ENCODE measurements around the gene C10orf53. TPM values are rescaled to one million over a fixed set of nuclear protein-coding genes. Genes with fewer than 3 reads are reported as not detected.

C10orf53 gene
- total and polyA plus RNA-seq, 2 of the 8 experiments (the other 6 are each of a cell fraction or from before 2014, with no cell fraction given), result not detected

DNA sequence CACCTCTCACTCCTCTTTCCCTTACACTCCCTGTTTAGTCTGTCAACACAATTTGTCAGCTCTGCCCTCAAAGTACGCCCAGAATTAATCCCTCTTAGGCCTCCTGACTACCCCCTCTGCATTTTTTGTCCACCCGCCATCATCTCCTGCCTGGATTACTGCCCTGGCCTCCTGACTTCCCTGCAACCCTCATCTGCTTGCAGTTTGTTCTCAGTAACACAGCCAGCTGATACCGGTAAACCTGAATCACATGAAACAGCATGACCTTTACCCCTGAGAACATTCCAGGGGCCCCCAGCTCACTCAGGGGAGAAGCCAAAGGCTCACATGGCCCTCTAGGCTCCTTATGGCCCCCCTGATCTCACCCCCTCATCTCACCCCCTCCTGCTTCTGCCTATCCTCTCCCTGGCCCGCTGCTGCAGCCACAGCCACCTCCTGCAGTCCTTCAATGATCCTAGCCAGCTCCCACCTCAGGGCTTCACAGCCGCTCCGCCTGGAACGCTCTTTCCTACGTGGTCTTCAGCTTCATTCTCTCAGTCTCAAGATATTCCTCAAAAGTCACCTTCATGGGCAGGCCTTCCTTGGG lies 8.9 kb downstream of the C10orf53 start:
- no peak for DNase-seq (ENCODE audit: low read depth in 1 of 2, low spot score in 2 of 2)
- Histone ChIP-seq H3K36me3 (ENCODE audit: control insufficient read depth in 2 of 4, insufficient read depth in 4 of 4, low read length in 3 of 4) (peaks cover 0 to 7% (median 0%) of the 10 kb centered on the region in 4 experiments; a peak in 1 of 8 replicates), H4K8ac (ENCODE audit: extremely low read depth, insufficient read depth, low read length) (no peak overlapping the region), H3K56ac (replicated peaks; ENCODE audit: insufficient read length, low read depth, low read length) (no peak overlapping the region), H3K23me2 (ENCODE audit: low read depth, low read length) (no peaks in the 10 kb centered on the region), H2AK5ac (ENCODE audit: low read depth, low read length) (no peak overlapping the region), H3K27me3 (replicated peaks in 1 of 4; ENCODE audit: control insufficient read depth in 3 of 4, extremely low read depth in 1 of 4, insufficient read depth in 3 of 4, low read length in 3 of 4) (peaks cover 46 to 56% (median 53%) of the 10 kb centered on the region in 4 experiments), H2BK20ac (ENCODE audit: low read length) (no peak overlapping the region), H3K4me1 (replicated peaks in 1 of 4; ENCODE audit: control insufficient read depth in 3 of 4, insufficient read depth in 4 of 4, low read length in 3 of 4) (peaks cover 22 to 36% (median 25%) of the 10 kb centered on the region in 4 experiments), H3K79me2 (ENCODE audit: control insufficient read depth in 1 of 2, insufficient read depth in 2 of 2, low read length in 2 of 2) (no peaks in the 10 kb centered on the region), H2BK12ac (ENCODE audit: low read depth, low read length) (peak overlapping the region; percentile 91), H4K91ac (replicated peaks; ENCODE audit: insufficient read length, low read length) (no peak overlapping the region), H3K4ac (replicated peaks; ENCODE audit: insufficient read length, low read depth, low read length) (no peak overlapping the region), H3K4me3 (ENCODE audit: extremely low read depth in 1 of 4, insufficient read depth in 2 of 4, low read depth in 3 of 4, low read length in 4 of 4) (peak overlapping the region in 3 of 4 experiments; percentile 11 to 51 (median 24); a peak in 6 of 8 replicates), H3K27ac (ENCODE audit: low read depth, low read length) (no peak overlapping the region), H2BK5ac (ENCODE audit: low read depth, low read length) (no peak overlapping the region), H3K14ac (ENCODE audit: insufficient read length) (no peak overlapping the region), H3K9ac (replicated peaks in 1 of 4; ENCODE audit: extremely low read depth in 1 of 4, low read depth in 3 of 4, low read length in 3 of 4) (no peak overlapping the region), H3K9me3 (ENCODE audit: insufficient read depth in 2 of 2, low read depth in 1 of 2, low read length in 1 of 2) (peaks cover 8 to 13% of the 10 kb centered on the region in 2 experiments; a peak in 3 of 4 replicates), H4K5ac (ENCODE audit: insufficient read length, low read depth, low read length) (no peak overlapping the region), H2AFZ (ENCODE audit: low read length) (no peak overlapping the region), H3K23ac (ENCODE audit: insufficient read length) (no peak overlapping the region), H3K18ac (ENCODE audit: extremely low read depth, low read length) (peak overlapping the region; percentile 29; the same call in 1 of the 2 replicates), H2BK120ac (replicated peaks; ENCODE audit: low read depth, low read length) (no peak overlapping the region), H3K4me2 (ENCODE audit: insufficient read depth in 1 of 2, low read depth in 2 of 2, low read length in 2 of 2) (peak overlapping the region; percentile 67 to 73), H2BK15ac (ENCODE audit: low read length) (peak overlapping the region; percentile 62; the same call in 1 of the 2 replicates), H4K20me1 (replicated peaks in 1 of 2; ENCODE audit: control insufficient read depth in 1 of 2, insufficient read depth in 2 of 2, low read length in 2 of 2) (peaks cover 5 to 10% of the 10 kb centered on the region in 2 experiments), H3K79me1 (ENCODE audit: low read depth, low read length) (no peaks in the 10 kb centered on the region)
- FAIRE-seq, result no peak
- CTCF ChIA-PET (ENCODE audit: partially characterized antibody), result interaction anchor here (0.8 to 1.6 kb wide), 9 partner anchors 10 to 104 kb away, joined by 3 to 5 read pairs (median 3); no protein-coding TSS in a partner anchor
- POLR2A ChIA-PET (ENCODE audit: partially characterized antibody), result interaction anchor here (0.6 to 1.3 kb wide), 2 partner anchors 19 to 764 kb away, joined by 3 read pairs; no protein-coding TSS in a partner anchor
- 30% methylated on average over 8 of the region's 8 CpGs; no CpG with 5 or more reads in 1 of the 2 experiments for WGBS, 2 experiments (ENCODE audit: extremely low coverage in 1 of 2, insufficient coverage in 1 of 2, insufficient read length in 1 of 2, insufficient replicate concordance in 2 of 2, low coverage in 1 of 2, low lambda C conversion rate in 2 of 2, missing lambda C conversion rate in 1 of 2)
- TF ChIP-seq RXRA (IDR thresholded peaks at IDR 0.05; ENCODE audit: insufficient read depth, low read depth, low read length) (no peak), CHD1 (IDR thresholded peaks at IDR 0.05; ENCODE audit: low read depth, low read length) (no peak), CTBP2 (IDR thresholded peaks at IDR 0.05; ENCODE audit: borderline replicate concordance, insufficient read depth, insufficient read length, low read length) (no peak), SRF (IDR thresholded peaks at IDR 0.05; ENCODE audit: low read depth, low read length) (no peak), CHD2 (IDR thresholded peaks at IDR 0.05; ENCODE audit: low read length) (no peak), GABPA (IDR thresholded peaks at IDR 0.05; ENCODE audit: borderline replicate concordance, insufficient read depth, low read length) (no peak), ATF2 (IDR thresholded peaks at IDR 0.05; ENCODE audit: low read length) (no peak), ZNF274 (IDR thresholded peaks at IDR 0.05; ENCODE audit: borderline replicate concordance, extremely low read depth, low read length) (no peak), BRCA1 (IDR thresholded peaks at IDR 0.05; ENCODE audit: low read depth, low read length) (no peak), SP1 (IDR thresholded peaks at IDR 0.05; ENCODE audit: low read depth, low read length) (no peak), NANOG (IDR thresholded peaks at IDR 0.05; ENCODE audit: insufficient read depth, low read depth, low read length, poor library complexity, severe bottlenecking) (no peak)
